HG02981 (cell line): ENCODE results near the gene THUMPD3.

Source experiments
- ATAC-seq: cut with Tn5 transposase; IDR thresholded peaks from one replicate; pipeline ENCODE4 v1.9.1; 2021; ENCODE audit warnings: mild to moderate bottlenecking, moderate library complexity; ENCODE audit not compliant: unreplicated experiment

THUMPD3 gene

GRCh38 chr3:9415485-9416138 lies 52.8 kb downstream of the THUMPD3 start:
- ATAC-seq: no peak

GRCh38 chr3:9416139-9416780 lies 53.4 kb downstream of the THUMPD3 start:
- no peak for ATAC-seq

GRCh38 chr3:9420850-9421549 lies 58.1 kb downstream of the THUMPD3 start:
- ATAC-seq: no peak

- ATAC-seq: no peak
Observed at GRCh38 chr3:9422712-9423424, 60.0 kb downstream of the THUMPD3 start.

GRCh38 chr3:9428411-9428810 lies 65.6 kb downstream of the THUMPD3 start:
- ATAC-seq: no peak

- ATAC-seq: no peak
Observed at GRCh38 chr3:9430733-9431132, 67.9 kb downstream of the THUMPD3 start.

- no peak for ATAC-seq
Observed at GRCh38 chr3:9433627-9434521, 71.0 kb downstream of the THUMPD3 start.

- ATAC-seq: no peak
Observed at GRCh38 chr3:9435316-9435715, 72.5 kb downstream of the THUMPD3 start.
